ENCODE measurements around the gene MED9.

DNA sequence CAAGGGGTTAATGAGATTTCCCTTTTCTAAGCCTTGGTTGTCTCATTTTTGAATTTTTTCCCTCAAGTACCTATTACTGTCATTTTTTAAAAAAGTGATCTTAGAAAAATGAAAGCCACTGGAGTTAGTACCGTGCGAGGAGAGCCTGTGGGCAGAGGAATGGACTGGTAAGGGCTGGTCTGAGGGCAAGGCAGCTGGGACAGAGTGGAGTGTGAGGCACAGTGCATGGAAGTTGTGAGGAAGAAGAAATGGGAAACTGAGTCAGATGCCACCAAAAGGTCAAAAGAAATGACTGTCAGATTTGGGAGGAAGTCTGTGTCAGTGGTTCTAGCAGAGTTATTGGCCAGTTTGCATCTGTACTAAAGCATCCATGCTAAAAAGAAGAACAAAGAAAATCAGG, 11.2 kb downstream of the MED9 start:
- TF ChIP-seq, protein P1, sequence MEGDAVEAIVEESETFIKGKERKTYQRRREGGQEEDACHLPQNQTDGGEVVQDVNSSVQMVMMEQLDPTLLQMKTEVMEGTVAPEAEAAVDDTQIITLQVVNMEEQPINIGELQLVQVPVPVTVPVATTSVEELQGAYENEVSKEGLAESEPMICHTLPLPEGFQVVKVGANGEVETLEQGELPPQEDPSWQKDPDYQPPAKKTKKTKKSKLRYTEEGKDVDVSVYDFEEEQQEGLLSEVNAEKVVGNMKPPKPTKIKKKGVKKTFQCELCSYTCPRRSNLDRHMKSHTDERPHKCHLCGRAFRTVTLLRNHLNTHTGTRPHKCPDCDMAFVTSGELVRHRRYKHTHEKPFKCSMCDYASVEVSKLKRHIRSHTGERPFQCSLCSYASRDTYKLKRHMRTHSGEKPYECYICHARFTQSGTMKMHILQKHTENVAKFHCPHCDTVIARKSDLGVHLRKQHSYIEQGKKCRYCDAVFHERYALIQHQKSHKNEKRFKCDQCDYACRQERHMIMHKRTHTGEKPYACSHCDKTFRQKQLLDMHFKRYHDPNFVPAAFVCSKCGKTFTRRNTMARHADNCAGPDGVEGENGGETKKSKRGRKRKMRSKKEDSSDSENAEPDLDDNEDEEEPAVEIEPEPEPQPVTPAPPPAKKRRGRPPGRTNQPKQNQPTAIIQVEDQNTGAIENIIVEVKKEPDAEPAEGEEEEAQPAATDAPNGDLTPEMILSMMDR (IDR thresholded peaks at IDR 0.05): no peak
- TF ChIP-seq POLR2A (IDR thresholded peaks at IDR 0.05): no peak
